HEK293T (cell line): ENCODE measurements around the gene CMKLR1.

Source experiments
- CTCF ChIA-PET: fragments of 350-600 bp; formaldehyde crosslinking; extraction: SDS; loops from one replicate; lab custom pipeline; 2021; ENCODE audit warnings: antibody characterized with exemption, inconsistent platforms; lab: Yijun Ruan, JAX
- POLR2A ChIA-PET: fragments of 350-600 bp; formaldehyde crosslinking; extraction: SDS; loops from one replicate; lab custom pipeline; 2020; ENCODE audit warnings: antibody characterized with exemption, inconsistent platforms; lab: Yijun Ruan, JAX
- DNase-seq: peaks from one replicate; pipeline ENCODE4 v3.0.0; 2012; ENCODE audit warnings: mixed read lengths; ENCODE audit errors: extremely low spot score
- ARNT ChIP-seq: fragments of 450-650 bp; IDR thresholded peaks from 2 replicates; pipeline ENCODE4 v1.6.1; 2017; ENCODE audit warnings: mild to moderate bottlenecking
- BHLHE40 ChIP-seq: fragments of 450-650 bp; IDR thresholded peaks from 2 replicates; pipeline ENCODE4 v1.6.1; 2016; ENCODE audit warnings: mild to moderate bottlenecking, moderate library complexity, borderline replicate concordance
- CTBP1 ChIP-seq: fragments of 450-650 bp; IDR thresholded peaks from 2 replicates; pipeline ENCODE4 v1.6.1; 2016; ENCODE audit warnings: borderline replicate concordance
- ELF4 ChIP-seq: fragments of 450-650 bp; IDR thresholded peaks from 2 replicates; pipeline ENCODE4 v1.6.1; 2017; ENCODE audit warnings: antibody characterized with exemption
- FOXA1 ChIP-seq: fragments of 450-650 bp; IDR thresholded peaks from 2 replicates; pipeline ENCODE4 v1.6.1; 2016; ENCODE audit warnings: mild to moderate bottlenecking
- FOXK2 ChIP-seq: fragments of 450-650 bp; IDR thresholded peaks from 2 replicates; pipeline ENCODE4 v1.6.1; 2016; ENCODE audit warnings: mild to moderate bottlenecking
- FOXM1 ChIP-seq: fragments of 450-650 bp; IDR thresholded peaks from 2 replicates; pipeline ENCODE4 v1.6.1; 2017; ENCODE audit warnings: mild to moderate bottlenecking, borderline replicate concordance
- HDGF ChIP-seq: fragments of 450-650 bp; IDR thresholded peaks from 2 replicates; pipeline ENCODE4 v1.6.1; 2017; ENCODE audit warnings: antibody characterized with exemption, borderline replicate concordance
- L3MBTL2 ChIP-seq: fragments of 450-650 bp; conservative IDR thresholded peaks from 2 replicates; pipeline ENCODE4 v1.6.1; 2016; ENCODE audit warnings: mild to moderate bottlenecking
- LEF1 ChIP-seq: fragments of 450-650 bp; IDR thresholded peaks from 2 replicates; pipeline ENCODE4 v1.6.1; 2017; ENCODE audit warnings: mild to moderate bottlenecking, borderline replicate concordance
- NFRKB ChIP-seq: fragments of 450-650 bp; IDR thresholded peaks from 2 replicates; pipeline ENCODE4 v1.6.1; 2016; ENCODE audit warnings: mild to moderate bottlenecking, moderate library complexity
- SP1 ChIP-seq: fragments of 450-650 bp; IDR thresholded peaks from 2 replicates; pipeline ENCODE4 v1.6.1; 2017
- SUZ12 ChIP-seq: fragments of 450-650 bp; IDR thresholded peaks from 2 replicates; pipeline ENCODE4 v1.6.1; 2016; ENCODE audit warnings: mild to moderate bottlenecking
- TARDBP ChIP-seq: fragments of 450-650 bp; IDR thresholded peaks from 2 replicates; pipeline ENCODE4 v1.6.1; 2016
- ZNF384 ChIP-seq: fragments of 450-650 bp; IDR thresholded peaks from 2 replicates; pipeline ENCODE4 v1.6.1; 2016
- TF ChIP-seq, protein P1 (sequence below): fragments of 450-650 bp; IDR thresholded peaks from 2 replicates; pipeline ENCODE4 v1.6.1; 2016

Gene CMKLR1

DNA sequence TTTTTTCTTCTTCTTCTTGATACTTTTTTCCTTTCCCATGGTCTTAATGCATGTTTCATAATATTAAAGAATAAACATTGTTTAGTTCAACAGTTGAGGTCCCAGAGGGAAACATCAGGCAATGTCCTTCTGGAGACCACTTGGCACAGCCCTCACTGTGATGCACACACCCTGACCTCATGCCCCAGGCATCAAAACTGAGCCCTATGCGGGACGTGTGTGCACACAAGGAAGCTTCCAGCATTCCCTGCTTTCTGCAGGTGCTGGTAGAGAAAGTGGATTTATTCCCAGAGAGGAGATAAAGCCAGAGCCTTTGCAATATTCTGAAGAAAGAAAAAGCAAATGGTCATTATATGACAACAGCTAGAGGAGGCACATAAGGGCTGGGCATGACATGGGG is 16.0 kb upstream of the CMKLR1 start:
- TF ChIP-seq L3MBTL2 = no peak
- TF ChIP-seq FOXA1 = no peak
- TF ChIP-seq LEF1 = no peak
- no peak for TF ChIP-seq NFRKB
- TF ChIP-seq TARDBP = no peak
- TF ChIP-seq, protein P1, sequence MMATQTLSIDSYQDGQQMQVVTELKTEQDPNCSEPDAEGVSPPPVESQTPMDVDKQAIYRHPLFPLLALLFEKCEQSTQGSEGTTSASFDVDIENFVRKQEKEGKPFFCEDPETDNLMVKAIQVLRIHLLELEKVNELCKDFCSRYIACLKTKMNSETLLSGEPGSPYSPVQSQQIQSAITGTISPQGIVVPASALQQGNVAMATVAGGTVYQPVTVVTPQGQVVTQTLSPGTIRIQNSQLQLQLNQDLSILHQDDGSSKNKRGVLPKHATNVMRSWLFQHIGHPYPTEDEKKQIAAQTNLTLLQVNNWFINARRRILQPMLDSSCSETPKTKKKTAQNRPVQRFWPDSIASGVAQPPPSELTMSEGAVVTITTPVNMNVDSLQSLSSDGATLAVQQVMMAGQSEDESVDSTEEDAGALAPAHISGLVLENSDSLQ = no peak
- TF ChIP-seq ARNT = no peak
- no peak for TF ChIP-seq SUZ12
- ChIA-PET POLR2A (no interaction called here), CTCF (no interaction called here)
- DNase-seq = no peak

DNA sequence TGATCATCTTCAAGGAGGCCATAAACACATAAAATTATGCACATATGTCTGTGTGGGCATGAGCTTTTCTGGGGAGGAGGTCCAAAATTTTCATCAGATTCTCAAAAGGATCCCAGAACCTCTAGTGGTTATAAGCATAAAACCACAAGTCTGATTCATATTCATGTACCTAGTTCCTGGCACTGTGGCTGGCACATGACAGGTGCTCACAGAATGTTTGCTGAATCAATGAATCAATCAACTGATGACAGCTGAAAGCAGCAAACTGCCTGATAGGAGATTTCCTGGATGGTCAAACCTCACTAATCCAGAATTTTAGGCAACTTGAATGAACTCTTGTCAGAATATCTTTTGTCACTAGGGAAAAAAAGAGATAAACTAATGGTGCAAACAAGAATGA is 13.5 kb upstream of the CMKLR1 start:
- POLR2A ChIA-PET = no interaction called here
- CTCF ChIA-PET = no interaction called here
- TF ChIP-seq FOXM1 = no peak
- no peak for TF ChIP-seq L3MBTL2
- TF ChIP-seq ELF4 = no peak
- no peak for TF ChIP-seq BHLHE40
- TF ChIP-seq SUZ12 = no peak
- no peak for TF ChIP-seq FOXA1
- TF ChIP-seq HDGF = no peak
- no peak for TF ChIP-seq SP1
- no peak for TF ChIP-seq CTBP1
- TF ChIP-seq TARDBP = no peak
- DNase-seq = no peak

GRCh38 chr12:108350511-108350910 is 11.4 kb upstream of the CMKLR1 start:
- ChIA-PET POLR2A (no interaction called here), CTCF (no interaction called here)
- no peak for TF ChIP-seq BHLHE40
- TF ChIP-seq, protein P1 = no peak
- no peak for TF ChIP-seq FOXA1
- TF ChIP-seq FOXK2 = no peak
- no peak for TF ChIP-seq ARNT
- TF ChIP-seq FOXM1 = no peak
- no peak for TF ChIP-seq NFRKB
- DNase-seq = no peak

DNA sequence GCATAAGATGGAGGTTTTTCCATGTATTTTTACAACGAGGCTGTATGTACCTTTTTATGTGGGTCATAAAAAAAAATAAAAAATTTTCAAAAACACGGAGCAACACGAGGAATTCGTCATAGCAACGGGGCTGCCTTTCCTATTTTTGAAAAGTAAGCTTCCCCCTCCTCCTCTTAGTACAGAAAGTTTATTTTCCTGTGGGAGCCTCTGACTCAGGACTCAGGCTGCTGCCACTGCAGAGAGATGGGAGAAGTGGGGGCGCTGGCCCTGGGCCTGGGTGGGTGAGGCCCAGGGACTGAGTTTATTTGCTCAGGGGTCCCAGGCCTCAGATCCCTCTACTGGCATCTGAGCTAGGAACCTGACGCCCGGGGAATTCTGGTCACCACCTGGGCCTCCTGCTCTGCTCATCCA is 10.2 kb upstream of the CMKLR1 start:
- CTCF ChIA-PET = interaction anchor here (0.7 kb wide), 1 partner anchor 11 kb away, joined by 5 read pairs; no protein-coding TSS in a partner anchor
- TF ChIP-seq, protein P1 = no peak
- TF ChIP-seq ZNF384 = no peak
- POLR2A ChIA-PET = no interaction called here
- no peak for DNase-seq

DNA sequence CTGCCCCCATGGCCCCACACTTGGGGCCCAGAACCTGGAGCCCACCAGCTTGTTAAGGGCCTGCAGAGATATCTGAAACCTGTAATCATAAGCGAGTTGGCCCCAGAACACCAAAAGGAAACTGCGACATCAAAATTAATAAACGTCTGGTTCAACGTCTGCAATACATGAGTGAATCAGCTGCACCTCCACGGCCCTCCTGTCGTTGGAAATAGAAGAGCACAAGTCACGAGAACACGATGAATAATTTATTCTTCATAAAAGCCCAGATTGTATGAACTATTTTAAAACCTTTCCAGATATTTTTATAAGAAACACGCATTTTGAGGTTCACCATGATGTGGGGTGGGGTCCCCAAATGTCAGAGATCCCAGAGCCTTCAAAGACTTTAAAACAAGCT is 9.7 kb upstream of the CMKLR1 start:
- CTCF ChIA-PET = interaction anchor here (0.7 kb wide), 1 partner anchor 12 kb away, joined by 5 read pairs; no protein-coding TSS in a partner anchor
- TF ChIP-seq BHLHE40 (no peak), CTBP1 (no peak), FOXM1 (no peak), TARDBP (no peak), ELF4 (no peak), NFRKB (no peak), FOXA1 (no peak), L3MBTL2 (no peak), ARNT (no peak), HDGF (no peak), FOXK2 (no peak), ZNF384 (no peak)
- TF ChIP-seq, protein P1 = no peak
- no peak for DNase-seq
- POLR2A ChIA-PET = no interaction called here

DNA sequence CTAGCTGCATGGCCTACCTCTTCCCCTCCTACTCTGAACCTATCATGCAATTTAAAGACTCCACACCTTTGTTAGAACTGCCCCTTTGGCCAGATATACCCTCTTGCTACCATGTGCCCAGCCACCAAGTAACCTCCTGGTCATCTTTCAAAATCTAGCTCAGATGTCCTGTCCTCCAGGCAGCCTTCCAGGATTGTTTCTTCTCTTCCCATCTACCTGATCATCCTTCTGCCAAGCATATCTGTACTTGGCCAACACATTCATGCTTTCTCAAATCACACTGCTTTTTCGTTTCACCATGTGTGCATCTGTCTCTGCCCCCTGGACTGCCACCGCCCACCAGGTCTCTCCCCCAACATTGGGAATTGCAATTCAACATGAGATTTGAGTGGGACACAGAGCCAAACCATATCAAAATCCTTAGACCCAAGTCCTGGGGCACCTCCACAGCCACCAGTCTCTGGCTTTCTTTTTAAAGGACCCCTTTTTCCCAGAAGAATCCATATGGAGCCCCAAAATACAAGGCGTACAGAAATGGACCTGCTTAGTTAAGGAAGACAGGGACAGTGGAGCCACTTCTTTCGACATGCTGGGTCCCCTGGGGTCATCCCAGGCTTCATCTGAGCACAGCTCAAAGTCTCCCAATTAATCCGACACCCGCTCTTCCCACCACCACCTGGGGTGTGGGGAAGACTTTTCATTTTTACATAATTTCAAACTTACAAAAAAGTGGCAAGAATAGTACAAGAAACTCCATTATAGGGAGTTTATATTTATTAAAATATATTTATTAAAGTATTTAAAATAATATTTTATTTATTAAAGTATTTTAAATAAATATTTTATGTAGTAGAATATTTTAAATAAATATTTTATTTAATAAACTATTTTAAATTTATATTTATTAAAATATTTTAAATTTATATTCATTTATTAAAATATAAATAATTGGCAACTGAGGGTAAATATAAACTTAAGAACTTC is 7.9 kb upstream of the CMKLR1 start:
- TF ChIP-seq ARNT = no peak
- no peak for TF ChIP-seq FOXM1
- TF ChIP-seq SUZ12 = no peak
- no peak for TF ChIP-seq HDGF
- TF ChIP-seq FOXA1 = no peak
- TF ChIP-seq, protein P1 = no peak
- CTCF ChIA-PET = no interaction called here
- POLR2A ChIA-PET = no interaction called here
- no peak for DNase-seq
